ENCODE data around the gene MAP7. TPM values are rescaled to one million over a fixed set of nuclear protein-coding genes. Genes with fewer than 3 reads are reported as not detected.
A peak's percentile ranks its signal among the peaks of the same experiment; 100 is the strongest.

The MAP7 gene
- total RNA-seq, 1 experiment from 2014 or later, result 33.7 TPM

DNA sequence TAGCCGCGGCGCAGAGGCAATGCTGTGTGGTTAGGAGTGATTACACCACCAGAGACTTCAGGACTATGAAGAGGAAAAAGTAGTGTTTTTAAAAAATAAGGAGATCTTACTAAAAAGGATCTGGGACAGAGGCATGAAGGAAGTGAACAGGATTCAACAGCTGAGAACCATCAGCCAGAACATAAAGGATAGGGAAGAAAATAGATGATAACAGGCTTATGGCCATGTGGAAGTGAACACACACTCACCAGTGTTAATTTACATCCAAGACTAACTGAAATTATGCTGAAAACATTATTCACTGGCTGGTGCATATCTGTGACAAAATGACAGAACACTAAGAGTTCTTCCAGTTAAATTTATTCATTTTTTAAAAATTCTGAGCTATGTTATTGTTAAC lies 213.1 kb downstream of the MAP7 start:
- Histone ChIP-seq H3K9me2 (ENCODE audit: insufficient read depth) (no peaks in the 10 kb centered on the region), H3F3A (ENCODE audit: insufficient read depth, low read depth) (peaks cover 5% of the 10 kb centered on the region; the same call in 1 of the 2 replicates), H3K4me3 (no peak overlapping the region), H3K4me2 (peak overlapping the region; percentile 41; the same call in 1 of the 2 replicates), H2AFZ (no peak overlapping the region), H3K4me1 (replicated peaks; ENCODE audit: insufficient read depth) (peaks cover 11% of the 10 kb centered on the region), H3K9me3 (ENCODE audit: insufficient read depth, low read depth) (no peaks in the 10 kb centered on the region), H3K27ac (0 out of 2 replicates have a peak overlapping the region, but pooled peaks have one; percentile 11), H3K79me2 (ENCODE audit: low read depth) (no peaks in the 10 kb centered on the region), H4K20me1 (ENCODE audit: insufficient read depth) (no peaks in the 10 kb centered on the region), H3K36me3 (ENCODE audit: low read depth) (no peaks in the 10 kb centered on the region), H3K27me3 (ENCODE audit: insufficient read depth, low read depth) (no peaks in the 10 kb centered on the region)
- intact Hi-C loops (cut with micrococcal nuclease; ENCODE audit: unreplicated experiment), result no loop called here
- POLR2A ChIA-PET (ENCODE audit: unreplicated experiment), result no interaction called here
- DNase-seq, result peak; percentile 23 to 59
- TF ChIP-seq EZH2 (IDR thresholded peaks at IDR 0.05; ENCODE audit: low read depth) (no peak), CTCF (conservative IDR thresholded peaks at IDR 0.05) (no peak)
- CTCF ChIA-PET, result no interaction called here
- no TSS peak for BruUV-seq (replicated peaks)

GRCh38 chr6:136335736-136336363 lies 214.4 kb downstream of the MAP7 start:
- H3K79me2 ChIP-seq (ENCODE audit: low read depth), result no peaks in the 10 kb centered on the region
- no peaks in the 10 kb centered on the region for H3K9me2 ChIP-seq (ENCODE audit: insufficient read depth)
- DNase-seq, result no peak
- no peaks in the 10 kb centered on the region for H3K9me3 ChIP-seq (ENCODE audit: insufficient read depth, low read depth)
- H3K4me3 ChIP-seq, result no peak overlapping the region
- H3K4me2 ChIP-seq, result no peak overlapping the region
- H3F3A ChIP-seq (ENCODE audit: insufficient read depth, low read depth), result peaks cover 5% of the 10 kb centered on the region; the same call in 1 of the 2 replicates
- no TSS peak for BruUV-seq (replicated peaks)
- H4K20me1 ChIP-seq (ENCODE audit: insufficient read depth), result no peaks in the 10 kb centered on the region
- TF ChIP-seq EZH2 (IDR thresholded peaks at IDR 0.05; ENCODE audit: low read depth) (no peak), CTCF (conservative IDR thresholded peaks at IDR 0.05) (no peak)
- no peaks in the 10 kb centered on the region for H3K36me3 ChIP-seq (ENCODE audit: low read depth)
- ChIA-PET CTCF (no interaction called here), POLR2A (ENCODE audit: unreplicated experiment) (no interaction called here)
- peaks cover 11% of the 10 kb centered on the region for H3K4me1 ChIP-seq (replicated peaks; ENCODE audit: insufficient read depth)
- intact Hi-C loops (cut with micrococcal nuclease; ENCODE audit: unreplicated experiment), result no loop called here
- H3K27me3 ChIP-seq (ENCODE audit: insufficient read depth, low read depth), result no peaks in the 10 kb centered on the region
- H3K27ac ChIP-seq, result no peak overlapping the region
- no peak overlapping the region for H2AFZ ChIP-seq

DNA sequence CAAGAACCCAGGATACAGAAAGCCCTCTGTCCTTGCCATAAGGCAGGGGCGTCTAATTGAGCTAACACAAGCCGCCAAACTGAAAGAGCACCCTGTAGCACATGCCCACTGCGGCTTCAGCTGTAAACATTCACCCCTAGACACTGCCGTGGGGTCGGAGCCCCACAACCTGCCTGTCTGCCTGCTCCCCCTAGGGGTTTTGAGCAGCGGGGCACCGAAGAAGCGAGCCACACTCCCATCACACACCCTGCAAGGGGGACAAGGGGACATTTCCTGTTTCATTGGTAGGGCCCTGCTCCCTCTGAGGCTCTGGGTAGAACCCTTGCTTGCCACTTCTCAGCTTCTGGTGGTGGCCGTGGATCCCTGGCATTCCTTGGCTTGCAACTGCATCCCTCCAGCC lies 215.4 kb downstream of the MAP7 start:
- no peak for DNase-seq
- Histone ChIP-seq H3K4me3 (no peak overlapping the region), H3K9me2 (ENCODE audit: insufficient read depth) (no peaks in the 10 kb centered on the region), H3K27me3 (ENCODE audit: insufficient read depth, low read depth) (no peaks in the 10 kb centered on the region), H3K4me2 (no peak overlapping the region), H2AFZ (no peak overlapping the region), H3F3A (ENCODE audit: insufficient read depth, low read depth) (peaks cover 5% of the 10 kb centered on the region; the same call in 1 of the 2 replicates), H3K36me3 (ENCODE audit: low read depth) (no peaks in the 10 kb centered on the region), H4K20me1 (ENCODE audit: insufficient read depth) (no peaks in the 10 kb centered on the region), H3K9me3 (ENCODE audit: insufficient read depth, low read depth) (no peaks in the 10 kb centered on the region), H3K27ac (no peak overlapping the region), H3K4me1 (replicated peaks; ENCODE audit: insufficient read depth) (peaks cover 11% of the 10 kb centered on the region), H3K79me2 (ENCODE audit: low read depth) (no peaks in the 10 kb centered on the region)
- intact Hi-C loops (cut with micrococcal nuclease; ENCODE audit: unreplicated experiment), result no loop called here
- CTCF ChIA-PET, result no interaction called here
- POLR2A ChIA-PET (ENCODE audit: unreplicated experiment), result no interaction called here
- peak; percentile 34; the same call in 1 of the 2 replicates for TF ChIP-seq CTCF (conservative IDR thresholded peaks at IDR 0.05)
- no peak for TF ChIP-seq EZH2 (IDR thresholded peaks at IDR 0.05; ENCODE audit: low read depth)
- BruUV-seq (replicated peaks), result no TSS peak

Measured in PC-9 (cell line).